DMS153 (cell line): Measurements from ENCODE around the gene KCNMA1.

Experiments used
- DNase-seq: peaks from one replicate; lab custom pipeline; 2025; lab: John Stamatoyannopoulos, UW

KCNMA1 gene

GRCh38 chr10:77634939-77635338 lies 2.7 kb downstream of the KCNMA1 start:
- DNase-seq = no peak

GRCh38 chr10:77633376-77633775 lies 4.2 kb downstream of the KCNMA1 start:
- no peak for DNase-seq

- no peak for DNase-seq
These were observed 6.4 kb downstream of the KCNMA1 start for GRCh38 chr10:77631241-77631640.

- no peak for DNase-seq
These were observed 7.1 kb downstream of the KCNMA1 start for GRCh38 chr10:77630507-77630848.

GRCh38 chr10:77629775-77630506 lies 7.7 kb downstream of the KCNMA1 start:
- DNase-seq = no peak

GRCh38 chr10:77628906-77629730 lies 8.5 kb downstream of the KCNMA1 start:
- DNase-seq = no peak

- DNase-seq = no peak
These were observed 11.2 kb downstream of the KCNMA1 start for GRCh38 chr10:77626266-77626935.

- no peak for DNase-seq
These were observed 12.2 kb downstream of the KCNMA1 start for GRCh38 chr10:77625379-77625778.

- DNase-seq = no peak
These were observed 14.7 kb downstream of the KCNMA1 start for GRCh38 chr10:77622889-77623291.

- no peak for DNase-seq
These were observed 16.9 kb downstream of the KCNMA1 start for GRCh38 chr10:77620731-77621130.

- no peak for DNase-seq
These were observed 17.5 kb downstream of the KCNMA1 start for GRCh38 chr10:77619964-77620703.

- no peak for DNase-seq
These were observed 19.5 kb downstream of the KCNMA1 start for GRCh38 chr10:77618117-77618516.

- DNase-seq = no peak
These were observed 20.8 kb downstream of the KCNMA1 start for GRCh38 chr10:77616766-77617165.

GRCh38 chr10:77614778-77615625 lies 22.6 kb downstream of the KCNMA1 start:
- no peak for DNase-seq

GRCh38 chr10:77613476-77614130 lies 24.0 kb downstream of the KCNMA1 start:
- DNase-seq = no peak

GRCh38 chr10:77611670-77612069 lies 25.9 kb downstream of the KCNMA1 start:
- no peak for DNase-seq

- no peak for DNase-seq
These were observed 26.4 kb downstream of the KCNMA1 start for GRCh38 chr10:77611221-77611620.

- DNase-seq = no peak
These were observed 27.8 kb downstream of the KCNMA1 start for GRCh38 chr10:77609781-77610272.

GRCh38 chr10:77608281-77608680 lies 29.3 kb downstream of the KCNMA1 start:
- no peak for DNase-seq

GRCh38 chr10:77606751-77607150 lies 30.9 kb downstream of the KCNMA1 start:
- no peak for DNase-seq

- DNase-seq = no peak
These were observed 32.1 kb downstream of the KCNMA1 start for GRCh38 chr10:77605466-77605865.
